Esophagus muscularis mucosa (tissue), 4 donors: Measurements from ENCODE around the gene HDDC2.

Experiments used
- EP300 ChIP-seq: sonication (generic); formaldehyde crosslinking; IDR thresholded peaks from one replicate; pipeline ENCODE4 v1.6.1; 2017; ENCODE audit warnings: antibody characterized with exemption
- POLR2A ChIP-seq: fragments of 450-650 bp; IDR thresholded peaks from one replicate; pipeline ENCODE4 v1.6.1; 2017; ENCODE audit warnings: antibody characterized with exemption, moderate library complexity, mild to moderate bottlenecking, low read depth
- POLR2AphosphoS5 ChIP-seq, 2 donors: sonication (generic); formaldehyde crosslinking; IDR thresholded peaks; one replicate each; pipeline ENCODE4 v1.6.1; 2017; ENCODE audit warnings: antibody characterized with exemption in 2 of 2
- TF ChIP-seq, protein P1 (sequence below), 3 experiments: fragments of 200-600 bp in 2 of 3; fragments of 450-650 bp in 1 of 3; sonication (generic) in 2 of 3; IDR thresholded peaks; one replicate each; pipeline ENCODE4 v1.5.1; 2017 to 2019; ENCODE audit warnings: antibody characterized with exemption in 3 of 3, mild to moderate bottlenecking in 2 of 3, moderate library complexity in 1 of 3

DNA sequence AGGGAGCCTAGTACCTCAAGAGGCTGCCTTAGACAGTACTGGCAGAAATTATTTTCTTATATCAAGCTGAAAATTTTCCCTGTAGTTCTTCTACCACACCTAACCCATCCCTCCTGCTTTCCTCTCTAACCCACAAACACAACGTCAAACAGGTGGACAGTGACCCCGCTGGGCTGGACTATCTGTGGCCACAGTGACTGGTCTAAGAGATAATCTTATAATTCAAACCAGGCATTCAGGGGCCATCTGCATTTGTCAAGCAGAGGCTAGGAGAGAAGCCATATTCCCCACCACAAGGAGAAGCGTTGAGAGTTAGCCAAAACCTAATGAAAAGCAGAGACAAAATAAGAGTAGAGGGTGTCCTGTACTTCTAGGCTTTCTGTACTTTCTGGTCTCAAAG is 8.2 kb downstream of the HDDC2 start:
- TF ChIP-seq, protein P1, sequence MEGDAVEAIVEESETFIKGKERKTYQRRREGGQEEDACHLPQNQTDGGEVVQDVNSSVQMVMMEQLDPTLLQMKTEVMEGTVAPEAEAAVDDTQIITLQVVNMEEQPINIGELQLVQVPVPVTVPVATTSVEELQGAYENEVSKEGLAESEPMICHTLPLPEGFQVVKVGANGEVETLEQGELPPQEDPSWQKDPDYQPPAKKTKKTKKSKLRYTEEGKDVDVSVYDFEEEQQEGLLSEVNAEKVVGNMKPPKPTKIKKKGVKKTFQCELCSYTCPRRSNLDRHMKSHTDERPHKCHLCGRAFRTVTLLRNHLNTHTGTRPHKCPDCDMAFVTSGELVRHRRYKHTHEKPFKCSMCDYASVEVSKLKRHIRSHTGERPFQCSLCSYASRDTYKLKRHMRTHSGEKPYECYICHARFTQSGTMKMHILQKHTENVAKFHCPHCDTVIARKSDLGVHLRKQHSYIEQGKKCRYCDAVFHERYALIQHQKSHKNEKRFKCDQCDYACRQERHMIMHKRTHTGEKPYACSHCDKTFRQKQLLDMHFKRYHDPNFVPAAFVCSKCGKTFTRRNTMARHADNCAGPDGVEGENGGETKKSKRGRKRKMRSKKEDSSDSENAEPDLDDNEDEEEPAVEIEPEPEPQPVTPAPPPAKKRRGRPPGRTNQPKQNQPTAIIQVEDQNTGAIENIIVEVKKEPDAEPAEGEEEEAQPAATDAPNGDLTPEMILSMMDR (IDR thresholded peaks at IDR 0.05), result no peak
- TF ChIP-seq POLR2A (no peak), POLR2AphosphoS5 (IDR thresholded peaks at IDR 0.05) (no peak), EP300 (no peak)
